GM23338 (cell line): Measurements from ENCODE around the gene NFIC. TPM values are rescaled to one million over a fixed set of nuclear protein-coding genes. Genes with fewer than 3 reads are reported as not detected.

Source experiments
- ATAC-seq: fragments of 200-7000 bp; cut with Tn5 transposase; 3 replicates; pipeline ENCODE4 v1.9.1; 2020
- DNase-seq: peaks from one replicate; pipeline ENCODE4 v3.0.0-alpha.2; 2015; ENCODE audit warnings: low spot score
- H2AFZ ChIP-seq: fragments of 200-600 bp; sonication (generic); 2 replicates; pipeline ENCODE4 v1.8.0; 2016; ENCODE audit warnings: antibody characterized with exemption, mild to moderate bottlenecking, moderate library complexity
- H3F3A ChIP-seq: fragments of 200-600 bp; sonication (generic); replicated peaks from 2 replicates; pipeline ENCODE4 v1.8.0; 2017; ENCODE audit warnings: antibody characterized with exemption, mixed run types, low read depth
- H3K27ac ChIP-seq: fragments of 200-600 bp; sonication (generic); 2 replicates; pipeline ENCODE4 v1.6.1; 2016; ENCODE audit warnings: low read depth
- H3K27me3 ChIP-seq: fragments of 200-600 bp; sonication (generic); 2 replicates; pipeline ENCODE4 v1.8.0; 2016; ENCODE audit warnings: mild to moderate bottlenecking, mixed run types, moderate library complexity; ENCODE audit not compliant: insufficient read depth
- H3K36me3 ChIP-seq: fragments of 200-600 bp; sonication (generic); 2 replicates; pipeline ENCODE4 v1.8.0; 2016; ENCODE audit warnings: mild to moderate bottlenecking; ENCODE audit not compliant: insufficient read depth
- H3K4me1 ChIP-seq: fragments of 200-600 bp; sonication (generic); 2 replicates; pipeline ENCODE4 v1.8.0; 2016; ENCODE audit warnings: mild to moderate bottlenecking, moderate library complexity; ENCODE audit not compliant: insufficient read depth
- H3K4me2 ChIP-seq: fragments of 200-600 bp; sonication (generic); 2 replicates; pipeline ENCODE4 v1.7.1; 2017; ENCODE audit warnings: mixed run types
- H3K4me3 ChIP-seq: fragments of 200-600 bp; sonication (generic); 2 replicates; pipeline ENCODE4 v1.6.1; 2016; ENCODE audit warnings: mixed run types
- H3K79me2 ChIP-seq: fragments of 200-600 bp; sonication (generic); replicated peaks from 2 replicates; pipeline ENCODE4 v1.8.0; 2017; ENCODE audit warnings: mild to moderate bottlenecking; ENCODE audit not compliant: insufficient read depth
- H3K9me2 ChIP-seq: fragments of 200-600 bp; sonication (generic); 2 replicates; pipeline ENCODE4 v1.8.0; 2017; ENCODE audit not compliant: insufficient read depth
- H4K20me1 ChIP-seq: fragments of 200-600 bp; sonication (generic); replicated peaks from 2 replicates; pipeline ENCODE4 v1.8.0; 2017; ENCODE audit warnings: mild to moderate bottlenecking; ENCODE audit not compliant: insufficient read depth
- H3K27ac Mint-ChIP-seq: 2 replicates; pipeline ENCODE4 v1.8.0; 2020; ENCODE audit warnings: inconsistent platforms, mild to moderate bottlenecking, moderate library complexity, mixed read lengths
- H3K27me3 Mint-ChIP-seq: 3 replicates; pipeline ENCODE4 v1.8.0; 2022; ENCODE audit warnings: low read depth, mild to moderate bottlenecking, moderate library complexity, mixed read lengths, inconsistent platforms; ENCODE audit not compliant: insufficient read depth, poor library complexity
- H3K36me3 Mint-ChIP-seq: 3 replicates; pipeline ENCODE4 v1.8.0; 2021; ENCODE audit warnings: low read depth, mild to moderate bottlenecking, inconsistent platforms, moderate library complexity, mixed read lengths
- H3K4me1 Mint-ChIP-seq: 3 replicates; pipeline ENCODE4 v1.8.0; 2020; ENCODE audit warnings: mild to moderate bottlenecking, inconsistent platforms, mixed read lengths
- H3K4me3 Mint-ChIP-seq: 3 replicates; pipeline ENCODE4 v1.8.0; 2021; ENCODE audit warnings: moderate library complexity, mild to moderate bottlenecking, inconsistent platforms, mixed read lengths
- H3K9me3 Mint-ChIP-seq: 3 replicates; pipeline ENCODE4 v1.8.0; 2020; ENCODE audit warnings: moderate library complexity, mild to moderate bottlenecking, inconsistent platforms, mixed read lengths
- CREB1 ChIP-seq: fragments of 250-450 bp; sonication (Bioruptor Pico); IDR thresholded peaks from 2 replicates; pipeline ENCODE4 v1.5.0; 2020; ENCODE audit warnings: low read depth, mild to moderate bottlenecking, moderate library complexity
- NANOG ChIP-seq: IDR thresholded peaks from 2 replicates; pipeline ENCODE4 v1.6.1; 2016; ENCODE audit warnings: antibody characterized with exemption, borderline replicate concordance
- ZNF331 ChIP-seq: fragments of 250-450 bp; sonication (Bioruptor Pico); IDR thresholded peaks from 2 replicates; pipeline ENCODE4 v1.5.0; 2020; ENCODE audit warnings: low read depth, mild to moderate bottlenecking, moderate library complexity
- polyA plus RNA-seq: library from polyadenylated mRNA; unstranded; fragments of >200 nt; fragmentation: Nextera tagmentation; extraction: Ambion mirVana; gene quantifications from 2 replicates; pipeline ENCODE4 v1.2.1, GENCODE V29; 2016
- total RNA-seq: library from RNA; depleted of rRNA; stranded (reverse); fragments of >200 nt; shearing (Covaris generic); gene quantifications from 2 replicates; pipeline ENCODE4 v1.2.3, GENCODE V29; 2014
- TF ChIP-seq, protein P1 (sequence below): IDR thresholded peaks from one replicate; pipeline ENCODE4 v1.6.1; 2018; ENCODE audit warnings: antibody characterized with exemption; ENCODE audit not compliant: unreplicated experiment
- TF ChIP-seq, protein P2 (sequence below): IDR thresholded peaks from 2 replicates; pipeline ENCODE4 v1.6.1; 2016; ENCODE audit warnings: antibody characterized with exemption
- TF ChIP-seq, protein P3 (sequence below), 2 experiments: fragments of 200-600 bp in 1 of 2; sonication (generic) in 1 of 2; conservative IDR thresholded peaks; 2 replicates each; pipeline versions ENCODE4 v1.5.1 to v1.6.1; 2016 to 2017; ENCODE audit warnings: antibody characterized with exemption in 2 of 2, low read depth in 2 of 2, mild to moderate bottlenecking in 2 of 2, moderate library complexity in 1 of 2
- TF ChIP-seq, protein P4 (sequence below): fragments of 250-450 bp; sonication (Bioruptor Pico); IDR thresholded peaks from 2 replicates; pipeline ENCODE4 v1.5.0; 2020; ENCODE audit warnings: mild to moderate bottlenecking, moderate library complexity

The NFIC gene
- total and polyA plus RNA-seq, 2 experiments from 2014 or later, result 1.3 to 5.3 TPM

DNA sequence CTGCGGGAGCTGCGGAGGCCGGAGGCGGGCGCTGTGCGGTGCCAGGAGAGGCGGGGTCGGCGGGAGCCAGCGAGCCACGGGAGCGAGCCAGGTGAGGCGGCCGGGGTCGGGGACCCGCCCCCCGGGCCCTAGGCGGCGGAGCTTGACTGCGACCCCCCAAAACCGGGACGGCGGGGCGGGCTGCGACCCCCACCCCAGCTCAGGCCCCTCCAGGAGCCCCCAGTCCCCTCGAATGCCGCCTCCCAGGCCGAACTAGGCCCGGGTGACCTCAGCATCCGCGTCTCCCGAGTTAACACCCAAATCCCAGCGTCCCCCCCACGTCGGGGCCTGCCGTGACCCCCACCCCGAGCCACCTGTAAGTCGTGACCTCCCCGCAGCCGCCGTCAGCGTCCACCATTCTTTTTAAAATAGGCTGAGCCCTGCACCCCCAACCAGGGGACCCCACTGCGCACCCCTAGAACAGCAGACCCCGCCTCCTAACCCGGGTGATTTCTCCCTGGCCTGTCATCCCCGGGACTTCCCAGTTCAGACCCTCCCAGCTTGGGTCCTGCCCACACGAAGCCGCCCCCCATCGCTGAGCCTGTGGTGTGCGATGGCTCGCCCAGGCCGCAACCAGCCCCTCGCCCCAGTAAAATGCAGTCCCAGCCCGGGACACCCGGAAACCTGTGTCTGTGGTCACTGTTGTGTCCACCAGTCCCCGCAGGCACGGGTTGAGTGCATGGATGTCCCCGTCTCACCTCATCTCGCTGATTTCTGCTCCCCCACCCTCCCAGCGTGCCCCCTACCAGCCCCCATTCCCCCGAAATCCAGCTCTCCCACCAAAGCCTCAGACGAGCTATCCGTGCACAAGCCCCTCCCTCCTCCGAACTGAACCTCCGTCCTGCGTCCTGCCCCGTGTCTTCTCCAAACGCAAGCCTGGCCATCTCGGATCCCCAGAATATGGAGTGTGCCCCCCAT is 140.3 kb downstream of the NFIC start (continued):
- TF ChIP-seq, protein P1, sequence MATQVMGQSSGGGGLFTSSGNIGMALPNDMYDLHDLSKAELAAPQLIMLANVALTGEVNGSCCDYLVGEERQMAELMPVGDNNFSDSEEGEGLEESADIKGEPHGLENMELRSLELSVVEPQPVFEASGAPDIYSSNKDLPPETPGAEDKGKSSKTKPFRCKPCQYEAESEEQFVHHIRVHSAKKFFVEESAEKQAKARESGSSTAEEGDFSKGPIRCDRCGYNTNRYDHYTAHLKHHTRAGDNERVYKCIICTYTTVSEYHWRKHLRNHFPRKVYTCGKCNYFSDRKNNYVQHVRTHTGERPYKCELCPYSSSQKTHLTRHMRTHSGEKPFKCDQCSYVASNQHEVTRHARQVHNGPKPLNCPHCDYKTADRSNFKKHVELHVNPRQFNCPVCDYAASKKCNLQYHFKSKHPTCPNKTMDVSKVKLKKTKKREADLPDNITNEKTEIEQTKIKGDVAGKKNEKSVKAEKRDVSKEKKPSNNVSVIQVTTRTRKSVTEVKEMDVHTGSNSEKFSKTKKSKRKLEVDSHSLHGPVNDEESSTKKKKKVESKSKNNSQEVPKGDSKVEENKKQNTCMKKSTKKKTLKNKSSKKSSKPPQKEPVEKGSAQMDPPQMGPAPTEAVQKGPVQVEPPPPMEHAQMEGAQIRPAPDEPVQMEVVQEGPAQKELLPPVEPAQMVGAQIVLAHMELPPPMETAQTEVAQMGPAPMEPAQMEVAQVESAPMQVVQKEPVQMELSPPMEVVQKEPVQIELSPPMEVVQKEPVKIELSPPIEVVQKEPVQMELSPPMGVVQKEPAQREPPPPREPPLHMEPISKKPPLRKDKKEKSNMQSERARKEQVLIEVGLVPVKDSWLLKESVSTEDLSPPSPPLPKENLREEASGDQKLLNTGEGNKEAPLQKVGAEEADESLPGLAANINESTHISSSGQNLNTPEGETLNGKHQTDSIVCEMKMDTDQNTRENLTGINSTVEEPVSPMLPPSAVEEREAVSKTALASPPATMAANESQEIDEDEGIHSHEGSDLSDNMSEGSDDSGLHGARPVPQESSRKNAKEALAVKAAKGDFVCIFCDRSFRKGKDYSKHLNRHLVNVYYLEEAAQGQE, result no peak
- TF ChIP-seq, protein P2, sequence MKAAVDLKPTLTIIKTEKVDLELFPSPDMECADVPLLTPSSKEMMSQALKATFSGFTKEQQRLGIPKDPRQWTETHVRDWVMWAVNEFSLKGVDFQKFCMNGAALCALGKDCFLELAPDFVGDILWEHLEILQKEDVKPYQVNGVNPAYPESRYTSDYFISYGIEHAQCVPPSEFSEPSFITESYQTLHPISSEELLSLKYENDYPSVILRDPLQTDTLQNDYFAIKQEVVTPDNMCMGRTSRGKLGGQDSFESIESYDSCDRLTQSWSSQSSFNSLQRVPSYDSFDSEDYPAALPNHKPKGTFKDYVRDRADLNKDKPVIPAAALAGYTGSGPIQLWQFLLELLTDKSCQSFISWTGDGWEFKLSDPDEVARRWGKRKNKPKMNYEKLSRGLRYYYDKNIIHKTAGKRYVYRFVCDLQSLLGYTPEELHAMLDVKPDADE, result no peak
- TF ChIP-seq, protein P3, sequence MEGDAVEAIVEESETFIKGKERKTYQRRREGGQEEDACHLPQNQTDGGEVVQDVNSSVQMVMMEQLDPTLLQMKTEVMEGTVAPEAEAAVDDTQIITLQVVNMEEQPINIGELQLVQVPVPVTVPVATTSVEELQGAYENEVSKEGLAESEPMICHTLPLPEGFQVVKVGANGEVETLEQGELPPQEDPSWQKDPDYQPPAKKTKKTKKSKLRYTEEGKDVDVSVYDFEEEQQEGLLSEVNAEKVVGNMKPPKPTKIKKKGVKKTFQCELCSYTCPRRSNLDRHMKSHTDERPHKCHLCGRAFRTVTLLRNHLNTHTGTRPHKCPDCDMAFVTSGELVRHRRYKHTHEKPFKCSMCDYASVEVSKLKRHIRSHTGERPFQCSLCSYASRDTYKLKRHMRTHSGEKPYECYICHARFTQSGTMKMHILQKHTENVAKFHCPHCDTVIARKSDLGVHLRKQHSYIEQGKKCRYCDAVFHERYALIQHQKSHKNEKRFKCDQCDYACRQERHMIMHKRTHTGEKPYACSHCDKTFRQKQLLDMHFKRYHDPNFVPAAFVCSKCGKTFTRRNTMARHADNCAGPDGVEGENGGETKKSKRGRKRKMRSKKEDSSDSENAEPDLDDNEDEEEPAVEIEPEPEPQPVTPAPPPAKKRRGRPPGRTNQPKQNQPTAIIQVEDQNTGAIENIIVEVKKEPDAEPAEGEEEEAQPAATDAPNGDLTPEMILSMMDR (conservative IDR thresholded peaks at IDR 0.05; ENCODE audit: low read depth in 2 of 2), result no peak

DNA sequence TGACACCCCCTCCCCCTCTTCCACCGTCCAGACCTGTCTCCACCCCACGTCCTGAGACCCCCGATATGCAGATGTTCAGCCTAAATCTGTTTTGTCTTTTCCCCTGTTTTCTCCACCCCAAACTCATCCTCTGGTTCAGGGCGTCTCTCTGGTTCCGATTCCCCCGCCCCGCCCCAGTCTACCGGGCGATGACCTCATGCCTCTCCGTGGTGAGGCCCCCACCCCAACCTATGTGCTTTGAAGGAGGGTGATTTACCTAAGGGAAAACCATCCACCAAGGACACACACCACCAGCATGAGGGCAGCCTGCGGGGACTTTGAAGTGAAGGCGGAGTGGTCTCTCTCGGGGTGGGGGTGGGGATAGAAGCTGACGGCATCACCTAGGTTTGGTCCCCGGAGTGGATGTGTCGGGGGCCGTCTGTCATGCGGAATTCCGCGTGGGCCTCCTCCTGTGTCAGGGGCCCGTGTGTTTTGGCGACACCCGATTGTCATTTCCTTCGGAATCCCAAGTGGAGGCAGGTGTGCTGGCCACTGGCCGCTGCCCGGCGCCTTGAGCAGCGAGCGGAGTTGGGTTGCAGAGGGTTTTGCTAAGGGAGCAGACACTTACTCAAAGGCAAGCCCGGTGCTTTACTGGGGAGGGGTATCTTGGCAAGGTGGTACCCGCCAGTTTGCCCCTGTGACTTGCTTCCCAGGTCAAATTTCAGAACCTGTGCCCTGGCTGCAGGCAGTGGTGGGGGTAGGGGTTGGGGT is 141.2 kb downstream of the NFIC start:
- no peaks in the 10 kb centered on the region for H3K9me3 Mint-ChIP-seq
- Histone ChIP-seq H3K36me3 (no peaks in the 10 kb centered on the region), H3K9me2 (no peaks in the 10 kb centered on the region), H3K4me1 (peaks cover 15% of the 10 kb centered on the region), H4K20me1 (peaks cover 7% of the 10 kb centered on the region; the same call in 1 of the 2 replicates), H3F3A (no peaks in the 10 kb centered on the region), H3K4me2 (peak overlapping the region; percentile 97), H3K79me2 (peaks cover 36% of the 10 kb centered on the region), H2AFZ (peak overlapping the region; percentile 43; the same call in 1 of the 2 replicates), H3K4me3 (peak overlapping the region; percentile 86), H3K27me3 (no peaks in the 10 kb centered on the region), H3K27ac (no peak overlapping the region)
- peaks cover 27% of the 10 kb centered on the region for H3K27me3 Mint-ChIP-seq
- peaks cover 12% of the 10 kb centered on the region for H3K4me1 Mint-ChIP-seq
- peaks cover 11% of the 10 kb centered on the region; the same call in 2 of the 3 replicates for H3K36me3 Mint-ChIP-seq
- ATAC-seq, result peak; percentile 33
- peak; percentile 73 for DNase-seq
- H3K4me3 Mint-ChIP-seq, result peak overlapping the region; percentile 82
- no peak overlapping the region for H3K27ac Mint-ChIP-seq
- TF ChIP-seq CREB1 (CRISPR knock-in tag) (no peak), ZNF331 (CRISPR knock-in tag) (no peak), NANOG (no peak)
- TF ChIP-seq, protein P4, sequence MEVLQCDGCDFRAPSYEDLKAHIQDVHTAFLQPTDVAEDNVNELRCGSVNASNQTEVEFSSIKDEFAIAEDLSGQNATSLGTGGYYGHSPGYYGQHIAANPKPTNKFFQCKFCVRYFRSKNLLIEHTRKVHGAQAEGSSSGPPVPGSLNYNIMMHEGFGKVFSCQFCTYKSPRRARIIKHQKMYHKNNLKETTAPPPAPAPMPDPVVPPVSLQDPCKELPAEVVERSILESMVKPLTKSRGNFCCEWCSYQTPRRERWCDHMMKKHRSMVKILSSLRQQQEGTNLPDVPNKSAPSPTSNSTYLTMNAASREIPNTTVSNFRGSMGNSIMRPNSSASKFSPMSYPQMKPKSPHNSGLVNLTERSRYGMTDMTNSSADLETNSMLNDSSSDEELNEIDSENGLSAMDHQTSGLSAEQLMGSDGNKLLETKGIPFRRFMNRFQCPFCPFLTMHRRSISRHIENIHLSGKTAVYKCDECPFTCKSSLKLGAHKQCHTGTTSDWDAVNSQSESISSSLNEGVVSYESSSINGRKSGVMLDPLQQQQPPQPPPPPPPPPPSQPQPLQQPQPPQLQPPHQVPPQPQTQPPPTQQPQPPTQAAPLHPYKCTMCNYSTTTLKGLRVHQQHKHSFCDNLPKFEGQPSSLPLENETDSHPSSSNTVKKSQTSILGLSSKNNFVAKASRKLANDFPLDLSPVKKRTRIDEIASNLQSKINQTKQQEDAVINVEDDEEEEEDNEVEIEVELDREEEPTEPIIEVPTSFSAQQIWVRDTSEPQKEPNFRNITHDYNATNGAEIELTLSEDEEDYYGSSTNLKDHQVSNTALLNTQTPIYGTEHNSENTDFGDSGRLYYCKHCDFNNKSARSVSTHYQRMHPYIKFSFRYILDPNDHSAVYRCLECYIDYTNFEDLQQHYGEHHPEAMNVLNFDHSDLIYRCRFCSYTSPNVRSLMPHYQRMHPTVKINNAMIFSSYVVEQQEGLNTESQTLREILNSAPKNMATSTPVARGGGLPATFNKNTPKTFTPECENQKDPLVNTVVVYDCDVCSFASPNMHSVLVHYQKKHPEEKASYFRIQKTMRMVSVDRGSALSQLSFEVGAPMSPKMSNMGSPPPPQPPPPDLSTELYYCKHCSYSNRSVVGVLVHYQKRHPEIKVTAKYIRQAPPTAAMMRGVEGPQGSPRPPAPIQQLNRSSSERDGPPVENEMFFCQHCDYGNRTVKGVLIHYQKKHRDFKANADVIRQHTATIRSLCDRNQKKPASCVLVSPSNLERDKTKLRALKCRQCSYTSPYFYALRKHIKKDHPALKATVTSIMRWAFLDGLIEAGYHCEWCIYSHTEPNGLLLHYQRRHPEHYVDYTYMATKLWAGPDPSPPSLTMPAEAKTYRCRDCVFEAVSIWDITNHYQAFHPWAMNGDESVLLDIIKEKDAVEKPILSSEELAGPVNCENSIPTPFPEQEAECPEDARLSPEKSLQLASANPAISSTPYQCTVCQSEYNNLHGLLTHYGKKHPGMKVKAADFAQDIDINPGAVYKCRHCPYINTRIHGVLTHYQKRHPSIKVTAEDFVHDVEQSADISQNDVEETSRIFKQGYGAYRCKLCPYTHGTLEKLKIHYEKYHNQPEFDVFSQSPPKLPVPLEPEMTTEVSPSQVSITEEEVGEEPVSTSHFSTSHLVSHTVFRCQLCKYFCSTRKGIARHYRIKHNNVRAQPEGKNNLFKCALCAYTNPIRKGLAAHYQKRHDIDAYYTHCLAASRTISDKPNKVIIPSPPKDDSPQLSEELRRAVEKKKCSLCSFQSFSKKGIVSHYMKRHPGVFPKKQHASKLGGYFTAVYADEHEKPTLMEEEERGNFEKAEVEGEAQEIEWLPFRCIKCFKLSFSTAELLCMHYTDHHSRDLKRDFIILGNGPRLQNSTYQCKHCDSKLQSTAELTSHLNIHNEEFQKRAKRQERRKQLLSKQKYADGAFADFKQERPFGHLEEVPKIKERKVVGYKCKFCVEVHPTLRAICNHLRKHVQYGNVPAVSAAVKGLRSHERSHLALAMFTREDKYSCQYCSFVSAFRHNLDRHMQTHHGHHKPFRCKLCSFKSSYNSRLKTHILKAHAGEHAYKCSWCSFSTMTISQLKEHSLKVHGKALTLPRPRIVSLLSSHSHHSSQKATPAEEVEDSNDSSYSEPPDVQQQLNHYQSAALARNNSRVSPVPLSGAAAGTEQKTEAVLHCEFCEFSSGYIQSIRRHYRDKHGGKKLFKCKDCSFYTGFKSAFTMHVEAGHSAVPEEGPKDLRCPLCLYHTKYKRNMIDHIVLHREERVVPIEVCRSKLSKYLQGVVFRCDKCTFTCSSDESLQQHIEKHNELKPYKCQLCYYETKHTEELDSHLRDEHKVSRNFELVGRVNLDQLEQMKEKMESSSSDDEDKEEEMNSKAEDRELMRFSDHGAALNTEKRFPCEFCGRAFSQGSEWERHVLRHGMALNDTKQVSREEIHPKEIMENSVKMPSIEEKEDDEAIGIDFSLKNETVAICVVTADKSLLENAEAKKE (CRISPR knock-in tag), result no peak
